Measurements from ENCODE around the gene ZCCHC2. TPM values are rescaled to one million over a fixed set of nuclear protein-coding genes. Genes with fewer than 3 reads are reported as not detected.

ZCCHC2 gene
- total RNA-seq, 2 experiments from 2014 or later: 45.5 to 46.4 TPM

GRCh38 chr18:62584241-62585120 lies 61.7 kb downstream of the ZCCHC2 start:
- H3K9me3 Mint-ChIP-seq (ENCODE audit: insufficient read depth): no peaks in the 10 kb centered on the region
- CTCF ChIA-PET: interaction anchor here (0.7 to 5.3 kb wide), 30 partner anchors 12 to 425 kb away, joined by 3 to 31 read pairs (median 4); partner anchors contain the start of genes TNFRSF11A and ZCCHC2
- H3K36me3 Mint-ChIP-seq (ENCODE audit: low read depth): peaks cover 37% of the 10 kb centered on the region
- H3K4me1 Mint-ChIP-seq (ENCODE audit: low read depth): peaks cover 39% of the 10 kb centered on the region
- peak; percentile 91 for ATAC-seq
- no peaks in the 10 kb centered on the region for H3K27me3 Mint-ChIP-seq (ENCODE audit: low read depth)
- peak overlapping the region; percentile 31 for H3K4me3 Mint-ChIP-seq
- H3K27ac Mint-ChIP-seq: peak overlapping the region; percentile 78
- POLR2A ChIA-PET: interaction anchor here (0.7 to 2.0 kb wide), 2 partner anchors 61 to 163 kb away, joined by 3 to 6 read pairs; no protein-coding TSS in a partner anchor
- peak; percentile 90 for DNase-seq

DNA sequence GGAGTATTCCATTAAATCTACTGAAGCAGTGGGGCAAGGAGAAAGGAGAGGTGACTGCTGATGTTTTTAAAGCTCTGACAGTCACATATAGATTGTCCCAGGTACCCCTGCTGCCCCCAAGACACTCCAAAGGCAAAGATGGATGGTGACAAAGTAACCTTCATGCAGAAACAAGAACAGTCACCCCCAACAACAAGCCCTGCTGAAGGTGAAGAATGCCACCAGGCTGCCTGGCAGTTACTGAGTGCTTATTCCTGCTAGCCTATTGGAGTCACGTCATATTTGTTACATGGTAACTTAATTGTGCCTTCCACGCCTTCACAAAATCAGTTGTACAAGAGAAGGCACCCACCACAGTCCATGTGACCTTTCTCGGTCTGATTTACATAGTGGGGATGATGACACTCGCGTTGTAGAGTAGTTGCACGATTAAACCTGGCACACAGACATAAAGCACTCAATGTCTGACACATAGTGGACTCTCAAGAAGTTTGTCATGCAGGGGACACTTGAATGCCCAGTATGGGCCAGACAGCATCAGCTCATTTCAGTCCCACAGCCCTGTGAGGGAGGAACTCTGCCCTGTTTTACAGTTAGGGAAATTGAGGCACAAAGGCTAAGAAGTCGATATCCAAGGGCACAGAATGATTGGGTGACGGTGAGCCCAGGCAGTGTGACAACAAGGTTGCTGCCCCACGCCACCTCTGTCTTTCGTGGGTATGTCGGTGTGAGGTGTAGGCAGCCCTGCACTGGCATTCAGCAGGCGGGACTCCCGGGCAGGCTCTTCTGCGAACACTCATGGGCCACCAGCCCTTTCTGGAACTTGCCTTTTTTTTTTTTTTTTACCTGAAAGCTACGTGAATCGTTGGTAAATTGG lies 62.7 kb downstream of the ZCCHC2 start:
- Mint-ChIP-seq H3K9me3 (ENCODE audit: insufficient read depth) (no peaks in the 10 kb centered on the region), H3K36me3 (ENCODE audit: low read depth) (peaks cover 29% of the 10 kb centered on the region), H3K27me3 (ENCODE audit: low read depth) (no peaks in the 10 kb centered on the region), H3K27ac (peak overlapping the region; percentile 69), H3K4me1 (ENCODE audit: low read depth) (peaks cover 39% of the 10 kb centered on the region), H3K4me3 (peak overlapping the region; percentile 6)
- ChIA-PET CTCF (interaction anchor here (0.7 to 5.3 kb wide), 15 partner anchors 8 to 400 kb away, joined by 3 to 31 read pairs (median 3); partner anchors contain the start of genes PHLPP1 and ZCCHC2), POLR2A (no interaction called here)
- ATAC-seq (no peak), DNase-seq (no peak)

DNA sequence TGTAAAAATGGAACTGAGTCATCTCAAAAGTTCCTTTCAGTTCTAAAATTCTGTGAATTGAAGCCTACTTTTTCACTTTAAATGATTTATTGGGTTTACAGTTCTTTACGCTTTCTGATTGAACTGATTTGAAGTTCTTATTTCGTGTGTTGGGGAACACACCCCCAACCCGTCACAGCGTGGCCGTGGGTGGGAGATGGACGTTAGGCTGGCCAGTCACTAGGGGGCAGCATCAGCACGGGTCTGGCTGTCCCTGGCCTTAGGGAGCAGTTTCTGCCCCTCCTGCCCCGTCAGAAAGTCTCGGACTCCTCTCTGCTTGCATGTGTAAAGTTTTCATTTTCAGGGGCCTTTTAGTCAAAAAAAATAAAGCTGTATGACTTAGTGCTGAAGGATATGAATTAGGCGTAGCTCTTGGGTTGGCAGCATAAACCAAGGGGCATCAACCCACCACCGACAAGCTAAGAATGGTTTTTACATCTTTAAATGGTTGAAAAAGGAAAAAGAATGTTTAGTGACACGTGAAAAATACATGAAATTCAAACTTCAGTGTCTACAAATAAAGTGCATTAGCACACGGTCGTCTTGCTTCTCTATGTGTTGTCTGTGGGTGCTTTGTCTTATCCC lies 63.4 kb downstream of the ZCCHC2 start:
- peak; percentile 65 for DNase-seq
- Mint-ChIP-seq H3K27me3 (ENCODE audit: low read depth) (no peaks in the 10 kb centered on the region), H3K36me3 (ENCODE audit: low read depth) (peaks cover 29% of the 10 kb centered on the region), H3K27ac (peak overlapping the region; percentile 69), H3K4me1 (ENCODE audit: low read depth) (peaks cover 39% of the 10 kb centered on the region), H3K4me3 (no peak overlapping the region), H3K9me3 (ENCODE audit: insufficient read depth) (no peaks in the 10 kb centered on the region)
- ChIA-PET POLR2A (no interaction called here), CTCF (interaction anchor here (0.7 to 5.3 kb wide), 17 partner anchors 9 to 399 kb away, joined by 3 to 31 read pairs (median 3); partner anchors contain the start of genes PHLPP1 and ZCCHC2)
- ATAC-seq: no peak

GRCh38 chr18:62586781-62587487 lies 64.1 kb downstream of the ZCCHC2 start:
- Mint-ChIP-seq H3K27me3 (ENCODE audit: low read depth) (no peaks in the 10 kb centered on the region), H3K4me1 (ENCODE audit: low read depth) (peaks cover 37% of the 10 kb centered on the region), H3K9me3 (ENCODE audit: insufficient read depth) (no peaks in the 10 kb centered on the region), H3K27ac (no peak overlapping the region), H3K36me3 (ENCODE audit: low read depth) (peaks cover 27% of the 10 kb centered on the region), H3K4me3 (no peak overlapping the region)
- CTCF ChIA-PET: interaction anchor here (0.7 to 5.3 kb wide), 12 partner anchors 10 to 398 kb away, joined by 3 to 31 read pairs (median 4); partner anchors contain the start of gene ZCCHC2
- DNase-seq (no peak), ATAC-seq (no peak)
- POLR2A ChIA-PET: no interaction called here

GRCh38 chr18:62587689-62588088 lies 64.9 kb downstream of the ZCCHC2 start:
- Mint-ChIP-seq H3K4me3 (no peak overlapping the region), H3K4me1 (ENCODE audit: low read depth) (peaks cover 35% of the 10 kb centered on the region), H3K9me3 (ENCODE audit: insufficient read depth) (no peaks in the 10 kb centered on the region), H3K36me3 (ENCODE audit: low read depth) (peaks cover 24% of the 10 kb centered on the region), H3K27ac (no peak overlapping the region), H3K27me3 (ENCODE audit: low read depth) (peaks cover 2% of the 10 kb centered on the region)
- ChIA-PET POLR2A (no interaction called here), CTCF (interaction anchor here (1.4 to 5.3 kb wide), 3 partner anchors 16 to 395 kb away, joined by 6 to 31 read pairs (median 10); no protein-coding TSS in a partner anchor)
- no peak for DNase-seq
- ATAC-seq: no peak

GRCh38 chr18:62588217-62588616 lies 65.4 kb downstream of the ZCCHC2 start:
- H3K36me3 Mint-ChIP-seq (ENCODE audit: low read depth): peaks cover 24% of the 10 kb centered on the region
- ChIA-PET CTCF (interaction anchor here (1.4 kb wide), 1 partner anchor 394 kb away, joined by 6 read pairs; no protein-coding TSS in a partner anchor), POLR2A (no interaction called here)
- ATAC-seq (no peak), DNase-seq (no peak)
- no peaks in the 10 kb centered on the region for H3K9me3 Mint-ChIP-seq (ENCODE audit: insufficient read depth)
- H3K4me1 Mint-ChIP-seq (ENCODE audit: low read depth): peaks cover 33% of the 10 kb centered on the region
- H3K27me3 Mint-ChIP-seq (ENCODE audit: low read depth): peaks cover 5% of the 10 kb centered on the region
- no peak overlapping the region for H3K27ac Mint-ChIP-seq
- H3K4me3 Mint-ChIP-seq: no peak overlapping the region

- H3K27ac Mint-ChIP-seq: no peak overlapping the region
- H3K36me3 Mint-ChIP-seq (ENCODE audit: low read depth): peaks cover 8% of the 10 kb centered on the region
- ATAC-seq (no peak), DNase-seq (no peak)
- no peaks in the 10 kb centered on the region for H3K9me3 Mint-ChIP-seq (ENCODE audit: insufficient read depth)
- H3K4me3 Mint-ChIP-seq: no peak overlapping the region
- ChIA-PET CTCF (no interaction called here), POLR2A (no interaction called here)
- H3K4me1 Mint-ChIP-seq (ENCODE audit: low read depth): peaks cover 7% of the 10 kb centered on the region
- peaks cover 10% of the 10 kb centered on the region for H3K27me3 Mint-ChIP-seq (ENCODE audit: low read depth)
Measured at GRCh38 chr18:62590799-62591590, 68.2 kb downstream of the ZCCHC2 start.

GRCh38 chr18:62596145-62597005 lies 73.5 kb downstream of the ZCCHC2 start:
- DNase-seq: no peak
- POLR2A ChIA-PET: no interaction called here
- peaks cover 40% of the 10 kb centered on the region for H3K27me3 Mint-ChIP-seq (ENCODE audit: low read depth)
- peak overlapping the region; percentile 23 for H3K4me3 Mint-ChIP-seq
- peaks cover 7% of the 10 kb centered on the region for H3K4me1 Mint-ChIP-seq (ENCODE audit: low read depth)
- CTCF ChIA-PET: no interaction called here
- no peaks in the 10 kb centered on the region for H3K36me3 Mint-ChIP-seq (ENCODE audit: low read depth)
- H3K27ac Mint-ChIP-seq: no peak overlapping the region
- H3K9me3 Mint-ChIP-seq (ENCODE audit: insufficient read depth): no peaks in the 10 kb centered on the region
- peak; percentile 58 for ATAC-seq

- Mint-ChIP-seq H3K36me3 (ENCODE audit: low read depth) (no peaks in the 10 kb centered on the region), H3K4me1 (ENCODE audit: low read depth) (peaks cover 5% of the 10 kb centered on the region), H3K27me3 (ENCODE audit: low read depth) (peaks cover 43% of the 10 kb centered on the region), H3K4me3 (no peak overlapping the region), H3K27ac (no peak overlapping the region), H3K9me3 (ENCODE audit: insufficient read depth) (no peaks in the 10 kb centered on the region)
- ATAC-seq (no peak), DNase-seq (no peak)
- POLR2A ChIA-PET: no interaction called here
- CTCF ChIA-PET: no interaction called here
Measured at GRCh38 chr18:62601871-62602270, 79.0 kb downstream of the ZCCHC2 start.

GRCh38 chr18:62602706-62603105 lies 79.9 kb downstream of the ZCCHC2 start:
- ATAC-seq: no peak
- Mint-ChIP-seq H3K4me3 (no peak overlapping the region), H3K27ac (no peak overlapping the region), H3K27me3 (ENCODE audit: low read depth) (peaks cover 38% of the 10 kb centered on the region), H3K9me3 (ENCODE audit: insufficient read depth) (no peaks in the 10 kb centered on the region), H3K4me1 (ENCODE audit: low read depth) (no peaks in the 10 kb centered on the region), H3K36me3 (ENCODE audit: low read depth) (no peaks in the 10 kb centered on the region)
- CTCF ChIA-PET: no interaction called here
- POLR2A ChIA-PET: no interaction called here
- DNase-seq: no peak

Data from activated CD8-positive, alpha-beta T cell treated with anti-CD3 and anti-CD28 coated beads, Interleukin-2, amount 10 ng/mL, durations not matched to agents 7 days and 5 days (primary cell).